GM18511 (cell line): ENCODE measurements around the gene VWDE.
"Not testable (repeated sequence)": the region's sequence is repeated elsewhere in the genome, so short reads cannot be mapped to it uniquely, and the experiment has no call there.

Experiments
- ATAC-seq: cut with Tn5 transposase; IDR thresholded peaks from one replicate; pipeline ENCODE4 v1.9.1; 2021; ENCODE audit warnings: mild to moderate bottlenecking, moderate library complexity; ENCODE audit not compliant: unreplicated experiment

The VWDE gene

DNA sequence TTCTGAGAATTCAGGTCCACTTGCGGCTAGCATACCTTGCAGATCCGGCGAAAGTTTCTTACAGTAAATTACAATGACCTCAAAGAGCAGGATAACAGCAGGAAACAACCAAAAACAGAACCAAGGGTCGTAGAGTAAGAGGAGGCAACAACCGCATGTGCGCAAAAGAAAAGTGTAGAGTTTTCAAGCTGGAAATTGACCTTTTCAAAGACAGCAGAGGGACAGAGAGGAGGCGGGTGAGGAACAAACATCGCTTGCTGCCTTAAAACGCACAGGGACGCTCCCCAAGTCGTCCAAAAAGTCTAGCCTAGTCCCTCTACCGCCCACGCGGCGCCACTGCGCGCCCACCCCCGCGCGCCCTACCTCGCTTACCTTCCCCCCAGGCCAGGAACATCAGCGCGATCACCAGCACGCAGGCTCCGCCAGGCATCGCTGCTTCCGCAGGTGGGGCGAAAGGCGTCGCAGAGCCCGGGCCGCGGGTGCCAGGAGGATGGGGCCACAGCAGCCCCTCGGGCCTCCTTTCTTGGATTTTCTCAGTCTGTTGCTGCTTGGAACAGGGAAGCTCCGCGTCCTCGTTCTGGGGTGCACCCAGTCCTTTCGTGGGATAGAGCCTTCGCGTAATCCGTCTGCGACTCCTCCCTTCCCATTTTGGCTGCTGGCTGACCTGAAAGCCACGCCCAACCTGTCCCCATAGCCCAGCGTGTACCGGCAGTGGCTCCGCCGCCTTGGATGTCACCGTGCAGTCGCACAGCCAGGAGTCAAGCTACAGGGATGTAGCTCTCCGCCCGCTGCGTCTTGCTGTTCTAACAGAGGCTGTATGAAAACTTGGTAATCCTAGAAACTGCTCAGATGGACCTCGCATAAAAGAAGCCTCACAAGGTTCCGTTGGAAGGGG lies at the start of gene VWDE:
TSS of gene VWDE (minus strand) at position 579 of the 895 bp plus-strand sequence. CDS start at position 430, 149 bp downstream.
- ATAC-seq = peak; percentile 71

GRCh38 chr7:12453136-12453535 lies 49.5 kb upstream of the VWDE start:
- ATAC-seq = not testable (repeated sequence)

DNA sequence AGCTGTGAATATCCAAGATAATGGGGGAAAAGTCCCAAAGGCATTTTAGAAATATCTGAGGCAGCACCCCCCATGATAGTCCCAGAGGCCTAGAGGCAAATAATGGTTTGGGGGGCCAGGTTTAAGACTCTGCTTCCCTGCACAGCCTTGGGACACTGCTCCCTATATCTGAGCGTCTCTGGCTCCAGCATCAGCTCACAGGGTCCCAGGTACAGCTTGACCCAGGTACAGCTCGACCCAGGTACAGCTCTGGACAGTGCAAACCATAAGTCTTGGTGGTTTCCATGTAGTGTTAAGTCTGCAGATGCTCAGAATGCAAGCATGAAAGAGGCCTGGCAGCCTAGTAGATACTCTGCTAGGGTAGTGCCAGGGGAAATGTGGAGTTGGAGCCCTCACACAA lies 47.0 kb upstream of the VWDE start:
- ATAC-seq = no peak

DNA sequence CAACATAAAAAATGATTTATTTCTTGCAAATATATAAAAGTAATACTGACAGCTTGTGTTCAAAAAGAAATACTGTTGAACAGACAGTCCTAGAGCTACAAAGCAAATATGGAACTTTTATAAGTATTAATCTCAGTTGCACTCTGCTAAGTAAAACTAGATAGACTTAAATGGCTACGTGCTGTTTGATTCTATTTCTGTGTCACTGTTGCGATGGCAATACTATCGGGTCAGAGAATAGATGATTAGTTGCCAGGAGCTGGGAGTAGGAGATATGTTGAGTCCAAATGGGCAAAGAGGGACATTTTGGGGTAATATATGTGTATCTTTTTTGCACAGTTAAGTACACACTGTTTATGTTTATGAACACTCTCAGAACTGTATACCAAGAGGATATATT lies 41.1 kb upstream of the VWDE start:
- no peak for ATAC-seq

- no peak for ATAC-seq
Observed at GRCh38 chr7:12440229-12440628, 36.6 kb upstream of the VWDE start.

GRCh38 chr7:12436896-12437535 lies 33.4 kb upstream of the VWDE start:
- no peak for ATAC-seq

GRCh38 chr7:12436126-12436525 lies 32.5 kb upstream of the VWDE start:
- no peak for ATAC-seq

GRCh38 chr7:12434012-12434642 lies 30.5 kb upstream of the VWDE start:
- no peak for ATAC-seq

GRCh38 chr7:12431886-12432556 lies 28.4 kb upstream of the VWDE start:
- no peak for ATAC-seq

DNA sequence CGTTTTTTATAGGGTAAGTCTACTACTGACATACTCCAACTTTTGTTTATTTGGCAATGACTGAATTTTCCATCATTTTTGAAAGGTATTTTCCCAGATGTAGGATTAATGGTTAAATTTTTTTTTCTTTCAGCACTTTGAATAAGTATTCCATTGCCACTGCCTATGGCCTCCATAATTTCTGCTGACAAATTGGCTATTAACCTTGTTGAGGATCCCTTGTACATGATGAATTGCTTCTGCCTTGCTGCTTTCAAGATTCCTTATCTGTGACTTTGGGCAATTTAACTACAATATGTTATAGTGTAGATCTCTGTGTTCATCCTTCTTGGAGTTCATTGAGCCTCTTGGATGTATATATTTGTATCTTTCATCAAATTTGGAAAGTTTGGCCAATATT lies 21.6 kb upstream of the VWDE start:
- no peak for ATAC-seq

DNA sequence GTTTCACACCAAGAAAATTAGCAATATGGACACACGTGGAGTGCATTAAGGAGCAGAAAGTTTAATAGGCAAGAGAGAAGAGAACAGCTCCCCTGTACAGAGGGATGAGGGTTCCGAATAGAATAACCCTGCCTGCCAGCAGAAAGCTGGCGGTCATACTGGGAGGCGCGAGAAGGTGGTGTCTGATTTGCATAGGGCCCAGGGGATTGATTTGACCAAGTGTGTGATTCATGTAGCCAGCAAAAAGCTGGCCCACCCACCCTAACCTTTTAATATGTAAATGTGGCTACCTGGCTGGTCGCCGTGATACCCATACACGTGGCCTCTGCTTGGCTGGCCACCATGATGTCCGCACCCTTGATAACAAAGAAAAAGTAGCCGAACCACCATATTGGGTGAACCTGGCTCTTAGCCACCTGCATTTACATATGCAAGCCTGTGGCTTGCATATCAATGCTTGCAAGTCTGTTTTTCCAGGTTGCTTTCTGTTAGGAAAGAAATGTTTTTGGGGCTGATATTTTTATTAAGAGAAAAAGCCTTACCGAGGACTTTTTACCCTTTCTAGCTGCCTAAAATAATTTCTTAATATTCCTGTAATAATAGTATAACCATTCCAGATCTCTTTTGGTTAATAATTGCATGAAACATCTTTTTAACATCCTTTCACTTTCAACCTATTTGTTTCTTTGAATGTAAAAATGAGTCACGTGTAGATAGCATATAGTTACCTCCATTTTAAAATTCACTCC lies 20.5 kb upstream of the VWDE start:
- no peak for ATAC-seq

DNA sequence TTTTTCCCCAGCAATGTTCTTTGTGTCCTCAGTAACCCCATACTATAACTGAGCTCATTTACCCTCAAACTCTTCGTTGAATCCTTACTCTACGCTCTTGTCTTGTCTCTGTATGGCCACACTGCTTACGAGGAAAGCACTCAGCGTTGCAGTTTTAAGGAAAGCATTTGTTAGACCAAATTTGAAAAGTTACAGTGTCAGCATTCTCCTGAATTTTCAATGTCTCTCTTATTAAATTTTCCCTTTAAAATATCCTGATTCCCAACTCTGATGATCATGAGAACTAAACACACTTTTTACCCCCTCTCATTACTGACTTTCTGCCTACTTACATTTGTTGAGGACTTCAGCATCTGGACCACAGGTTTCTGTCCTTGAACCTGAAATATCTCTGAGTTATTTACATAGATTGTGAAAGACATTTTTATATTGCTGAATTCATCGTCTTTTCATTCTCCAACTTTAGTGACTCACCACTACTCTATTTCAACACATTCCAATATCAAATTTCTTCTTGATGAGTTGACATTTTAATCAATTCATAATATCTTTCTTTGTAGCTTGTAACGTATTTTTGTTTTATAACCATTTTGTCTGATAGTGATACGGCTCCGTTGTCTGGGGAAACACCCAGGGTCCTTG lies 19.8 kb upstream of the VWDE start:
- no peak for ATAC-seq

- ATAC-seq = no peak
Observed at GRCh38 chr7:12422554-12423320, 19.1 kb upstream of the VWDE start.

GRCh38 chr7:12418452-12418851 lies 14.8 kb upstream of the VWDE start:
- no peak for ATAC-seq

- no peak for ATAC-seq
Observed at GRCh38 chr7:12415072-12415471, 11.4 kb upstream of the VWDE start.

DNA sequence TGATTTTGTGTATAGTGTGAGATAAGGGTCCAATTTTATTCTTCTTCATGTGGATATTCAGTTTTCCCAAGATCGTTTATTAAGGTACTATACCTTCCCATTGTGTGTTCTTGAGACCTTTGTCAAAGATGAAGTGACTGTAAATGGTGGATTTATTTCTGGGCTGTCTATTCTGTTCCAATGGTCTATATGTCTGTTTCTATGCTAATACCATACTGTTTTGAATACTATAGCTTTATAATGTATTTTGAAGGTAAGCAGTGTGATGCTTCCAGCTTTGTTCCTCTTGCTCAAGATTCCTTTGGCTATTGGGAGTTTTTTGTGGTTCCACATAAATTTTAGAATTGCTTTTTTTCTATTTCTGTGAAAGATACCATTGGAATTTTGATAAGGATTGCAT lies 8.7 kb upstream of the VWDE start:
- ATAC-seq = no peak

GRCh38 chr7:12410523-12410922 lies 6.9 kb upstream of the VWDE start:
- no peak for ATAC-seq

DNA sequence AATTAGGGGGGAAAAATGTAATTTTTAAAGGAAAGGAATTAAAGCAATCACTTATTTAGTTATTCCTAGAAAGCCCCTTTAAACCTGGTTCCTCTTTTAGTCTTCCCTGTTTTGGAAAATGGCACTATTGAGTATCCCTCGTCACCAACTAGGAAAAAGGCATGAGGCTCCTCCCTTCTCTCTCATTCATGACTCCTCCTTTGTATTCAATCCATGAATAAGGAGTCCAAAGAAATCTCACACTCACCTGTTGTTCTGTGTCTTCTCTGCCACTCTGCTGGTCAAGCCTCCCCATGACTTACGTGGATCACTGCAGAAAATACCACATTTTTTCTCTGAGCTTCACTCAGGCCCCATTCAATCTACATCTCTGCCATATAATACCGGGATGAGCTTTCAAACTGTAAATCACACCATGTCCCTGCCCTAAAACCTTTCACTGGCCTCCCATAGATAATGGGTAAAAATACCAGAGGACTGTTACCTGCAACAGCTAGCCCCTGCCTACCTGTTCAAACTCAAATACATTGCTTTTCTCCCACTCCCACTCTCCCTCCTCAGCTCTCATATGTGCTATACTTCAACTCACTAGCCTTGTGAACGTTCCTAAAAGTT lies 5.5 kb upstream of the VWDE start:
- no peak for ATAC-seq

- ATAC-seq = not testable (repeated sequence)
Observed at GRCh38 chr7:12407652-12408051, 4.0 kb upstream of the VWDE start.
